ENCODE measurements around the gene SUGCT. TPM values are rescaled to one million over a fixed set of nuclear protein-coding genes. Genes with fewer than 3 reads are reported as not detected.
"Not testable (repeated sequence)": the region's sequence is repeated elsewhere in the genome, so short reads cannot be mapped to it uniquely, and the experiment has no call there.

Gene SUGCT
- total RNA-seq, 2 experiments from 2014 or later = 2.3 to 2.9 TPM

DNA sequence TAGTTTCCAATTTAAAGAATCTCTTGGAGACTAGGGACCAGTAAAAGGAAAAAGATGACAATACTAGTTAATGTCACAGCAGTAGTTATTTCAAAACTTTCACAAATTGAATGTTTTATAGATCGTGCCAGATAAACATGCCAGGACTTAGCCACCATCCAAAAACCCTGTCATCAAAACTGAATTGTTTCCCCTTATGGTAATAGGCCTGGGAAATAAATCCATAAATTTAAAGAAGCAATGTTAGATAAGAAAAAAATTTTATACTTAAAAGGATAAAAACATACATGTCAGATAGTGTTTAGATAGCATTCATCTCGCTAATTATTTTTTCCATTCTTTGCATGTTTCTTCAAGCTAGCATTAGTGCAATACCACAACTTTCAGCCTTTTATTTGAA, 71.2 kb downstream of the SUGCT start:
- DNase-seq = no peak
- Mint-ChIP-seq H3K9me3 (no peaks in the 10 kb centered on the region), H3K27me3 (no peaks in the 10 kb centered on the region), H3K4me1 (no peaks in the 10 kb centered on the region), H3K4me3 (no peak overlapping the region), H3K27ac (no peak overlapping the region), H3K36me3 (no peaks in the 10 kb centered on the region)

DNA sequence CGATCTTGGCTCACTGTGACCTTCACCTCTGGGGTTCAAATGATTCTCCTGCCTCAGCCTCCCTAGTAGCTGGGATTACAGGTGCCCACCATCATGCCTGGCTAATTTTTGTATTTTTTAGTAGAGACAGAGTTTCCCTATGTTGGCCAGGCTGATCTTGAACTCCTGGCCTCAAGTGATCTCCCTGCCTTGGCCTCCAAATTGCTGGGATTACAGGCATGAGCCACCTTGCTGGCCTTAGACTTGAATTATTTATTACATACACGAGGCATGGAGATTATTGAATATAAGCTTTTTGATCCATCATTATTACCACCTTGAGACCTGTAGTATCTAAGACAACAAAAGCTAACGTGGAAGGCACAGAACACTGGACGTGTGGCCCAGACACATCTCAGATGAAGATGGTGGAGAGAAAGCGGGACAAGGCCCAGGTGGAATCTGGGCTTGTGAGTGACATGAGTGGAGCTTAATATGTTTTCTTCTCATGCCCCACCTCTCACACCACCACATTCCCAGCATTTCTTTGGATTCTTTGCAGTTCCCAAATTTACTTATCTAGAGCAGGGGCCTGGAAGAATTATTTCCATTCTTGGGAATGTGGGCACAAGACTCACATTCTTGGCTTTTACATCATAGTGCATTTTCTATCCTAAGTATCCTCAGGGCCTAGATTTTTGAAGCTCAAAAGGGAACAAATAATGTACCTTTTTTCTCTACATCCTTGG, 76.6 kb downstream of the SUGCT start:
- Mint-ChIP-seq H3K27ac (no peak overlapping the region), H3K4me3 (no peak overlapping the region), H3K36me3 (no peaks in the 10 kb centered on the region), H3K9me3 (no peaks in the 10 kb centered on the region), H3K4me1 (no peaks in the 10 kb centered on the region), H3K27me3 (no peaks in the 10 kb centered on the region)
- DNase-seq = no peak

GRCh38 chr7:40213291-40213690, 78.5 kb downstream of the SUGCT start:
- no peaks in the 10 kb centered on the region for H3K4me1 Mint-ChIP-seq
- DNase-seq = no peak
- no peak overlapping the region for H3K4me3 Mint-ChIP-seq
- peaks cover 5% of the 10 kb centered on the region for H3K36me3 Mint-ChIP-seq
- H3K9me3 Mint-ChIP-seq = peaks cover 1% of the 10 kb centered on the region
- no peak overlapping the region for H3K27ac Mint-ChIP-seq
- no peaks in the 10 kb centered on the region for H3K27me3 Mint-ChIP-seq

DNA sequence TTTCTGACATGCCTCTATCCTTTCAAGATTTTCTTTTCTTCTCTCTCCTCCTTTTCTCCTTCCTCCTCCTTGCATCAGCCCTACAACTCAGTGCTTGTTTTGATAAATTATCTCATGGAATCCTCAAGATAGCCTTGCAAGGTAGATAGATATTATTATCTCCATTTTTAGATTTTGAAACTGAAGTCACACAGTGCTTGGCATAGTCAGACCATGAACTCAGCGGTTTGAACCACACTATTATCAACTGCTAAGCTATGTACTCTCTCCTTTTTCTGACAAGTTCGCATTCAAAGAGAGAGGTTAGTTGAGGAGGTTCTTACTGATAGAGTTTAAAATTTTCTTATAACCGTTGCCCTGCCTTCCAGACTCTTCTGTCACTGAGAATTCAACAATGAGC, 79.1 kb downstream of the SUGCT start:
- DNase-seq = no peak
- Mint-ChIP-seq H3K36me3 (peaks cover 5% of the 10 kb centered on the region), H3K4me1 (no peaks in the 10 kb centered on the region), H3K9me3 (peaks cover 1% of the 10 kb centered on the region), H3K4me3 (no peak overlapping the region), H3K27ac (no peak overlapping the region), H3K27me3 (no peaks in the 10 kb centered on the region)

DNA sequence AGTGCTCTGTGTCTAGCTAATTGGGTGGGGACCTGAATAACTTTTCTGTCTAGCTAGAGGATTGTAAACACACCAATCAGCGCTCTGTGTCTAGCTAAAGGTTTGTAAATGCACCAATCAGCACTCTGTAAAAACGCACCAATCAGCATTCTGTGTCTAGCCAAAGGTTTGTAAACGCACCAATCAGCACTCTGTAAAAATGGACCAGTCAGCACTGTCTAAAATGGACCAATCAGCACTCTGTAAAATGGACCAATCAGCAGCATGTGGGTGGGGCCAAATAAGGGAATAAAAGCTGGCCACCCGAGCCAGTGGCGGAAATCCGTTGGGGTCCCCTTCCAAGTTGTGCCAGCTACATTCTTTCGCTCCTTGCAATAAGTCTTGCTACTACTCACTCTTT, 83.8 kb downstream of the SUGCT start:
- not testable (repeated sequence) for H3K9me3 Mint-ChIP-seq, H3K27me3 Mint-ChIP-seq, DNase-seq, H3K27ac Mint-ChIP-seq, H3K4me1 Mint-ChIP-seq, H3K4me3 Mint-ChIP-seq, H3K36me3 Mint-ChIP-seq

DNA sequence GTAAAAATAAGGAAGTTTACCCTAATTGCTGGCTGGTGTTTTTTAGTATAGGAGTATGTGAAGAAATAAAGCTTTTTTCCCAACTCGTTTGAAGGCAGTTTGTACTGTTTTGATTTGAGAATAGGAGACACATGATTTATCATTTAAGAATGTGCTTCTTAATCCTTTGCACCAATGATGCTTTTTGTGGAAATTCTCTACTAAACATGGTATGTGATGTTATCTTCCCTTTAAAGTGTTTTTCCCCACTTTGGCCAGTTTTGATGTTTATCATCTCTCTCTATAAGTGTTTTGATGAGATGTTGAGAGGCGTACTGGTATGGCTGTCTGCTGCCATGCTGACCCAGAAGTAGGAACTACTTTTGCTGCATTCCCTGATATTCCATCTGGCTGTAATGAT, 85.1 kb downstream of the SUGCT start:
- no peak for DNase-seq
- H3K27ac Mint-ChIP-seq = no peak overlapping the region
- no peaks in the 10 kb centered on the region for H3K4me1 Mint-ChIP-seq
- no peak overlapping the region for H3K4me3 Mint-ChIP-seq
- no peaks in the 10 kb centered on the region for H3K27me3 Mint-ChIP-seq
- peaks cover 8% of the 10 kb centered on the region for H3K36me3 Mint-ChIP-seq
- H3K9me3 Mint-ChIP-seq = peaks cover 1% of the 10 kb centered on the region

GRCh38 chr7:40220421-40220911, 85.7 kb downstream of the SUGCT start:
- Mint-ChIP-seq H3K27me3 (no peaks in the 10 kb centered on the region), H3K27ac (no peak overlapping the region), H3K4me1 (no peaks in the 10 kb centered on the region), H3K9me3 (peaks cover 1% of the 10 kb centered on the region), H3K4me3 (no peak overlapping the region), H3K36me3 (peaks cover 8% of the 10 kb centered on the region)
- no peak for DNase-seq

- H3K4me1 Mint-ChIP-seq = no peaks in the 10 kb centered on the region
- H3K4me3 Mint-ChIP-seq = no peak overlapping the region
- peaks cover 8% of the 10 kb centered on the region for H3K36me3 Mint-ChIP-seq
- H3K27me3 Mint-ChIP-seq = no peaks in the 10 kb centered on the region
- no peak for DNase-seq
- no peak overlapping the region for H3K27ac Mint-ChIP-seq
- H3K9me3 Mint-ChIP-seq = peaks cover 1% of the 10 kb centered on the region
Measured at GRCh38 chr7:40221836-40222235, 87.0 kb downstream of the SUGCT start.

DNA sequence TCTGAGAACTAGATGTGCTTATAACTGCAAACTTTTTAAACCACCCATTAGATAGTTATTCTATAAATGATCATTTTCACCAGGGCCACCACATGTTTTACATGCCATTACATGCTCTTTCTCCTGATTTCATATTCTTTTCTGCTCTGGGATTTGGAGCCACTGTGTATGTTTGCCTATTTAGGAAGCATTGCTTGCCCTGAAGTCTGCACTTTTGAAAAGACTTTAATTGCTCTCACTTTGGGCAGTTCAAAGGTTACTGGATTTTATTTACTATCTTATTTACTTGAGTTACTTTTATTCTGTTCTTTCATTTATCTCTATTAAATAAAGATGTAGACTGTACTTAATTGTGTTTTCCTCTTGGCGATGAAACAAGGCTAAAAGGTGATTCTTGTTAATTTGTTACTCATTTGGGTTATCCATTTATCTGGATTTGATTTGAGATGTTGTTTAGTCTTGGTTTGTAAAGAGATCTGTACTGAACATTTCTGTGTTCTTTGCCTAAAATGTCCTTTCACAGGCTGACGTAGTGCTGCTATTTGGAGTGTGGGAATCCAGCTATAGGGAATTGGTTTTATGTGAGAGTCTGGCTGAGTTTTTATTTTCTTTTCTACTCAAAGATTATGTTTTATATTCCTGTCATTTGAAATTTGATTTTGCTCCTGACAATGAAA, 88.8 kb downstream of the SUGCT start:
- H3K27ac Mint-ChIP-seq = no peak overlapping the region
- H3K4me3 Mint-ChIP-seq = no peak overlapping the region

DNA sequence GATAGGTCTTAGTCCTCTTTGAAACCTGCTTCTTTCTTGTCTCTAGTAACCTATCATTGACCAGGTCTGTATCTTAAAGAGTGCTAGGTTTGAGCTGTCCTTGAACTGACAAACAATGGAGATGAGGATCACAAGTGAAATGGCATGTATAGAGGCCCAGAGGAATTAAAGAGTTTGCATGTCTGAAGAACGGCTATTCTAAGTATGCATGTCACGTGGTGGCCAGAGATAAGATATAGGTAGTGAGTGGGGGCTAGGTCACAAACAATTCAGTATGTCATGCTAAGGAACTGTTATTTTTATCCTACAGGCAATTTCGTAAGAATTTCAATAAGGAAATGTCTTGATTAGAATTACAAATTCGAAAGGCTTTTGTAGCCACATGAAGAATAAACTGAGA, 95.3 kb downstream of the SUGCT start:
- Mint-ChIP-seq H3K27me3 (no peaks in the 10 kb centered on the region), H3K4me1 (peaks cover 9% of the 10 kb centered on the region), H3K9me3 (no peaks in the 10 kb centered on the region), H3K36me3 (no peaks in the 10 kb centered on the region), H3K27ac (no peak overlapping the region), H3K4me3 (no peak overlapping the region)
- no peak for DNase-seq

More for the DNA sequence above, 88.8 kb downstream of the SUGCT start:
- no peak for DNase-seq
- Mint-ChIP-seq H3K4me1 (no peaks in the 10 kb centered on the region), H3K9me3 (no peaks in the 10 kb centered on the region), H3K27me3 (no peaks in the 10 kb centered on the region), H3K36me3 (peaks cover 4% of the 10 kb centered on the region)

- H3K36me3 Mint-ChIP-seq = no peaks in the 10 kb centered on the region
- no peak overlapping the region for H3K4me3 Mint-ChIP-seq
- H3K9me3 Mint-ChIP-seq = no peaks in the 10 kb centered on the region
- H3K27me3 Mint-ChIP-seq = no peaks in the 10 kb centered on the region
- no peak for DNase-seq
- H3K4me1 Mint-ChIP-seq = peaks cover 9% of the 10 kb centered on the region
- H3K27ac Mint-ChIP-seq = no peak overlapping the region
Measured at GRCh38 chr7:40231796-40232195, 97.0 kb downstream of the SUGCT start.

- peaks cover 9% of the 10 kb centered on the region for H3K4me1 Mint-ChIP-seq
- no peaks in the 10 kb centered on the region for H3K36me3 Mint-ChIP-seq
- no peak overlapping the region for H3K27ac Mint-ChIP-seq
- DNase-seq = no peak
- H3K9me3 Mint-ChIP-seq = no peaks in the 10 kb centered on the region
- H3K27me3 Mint-ChIP-seq = no peaks in the 10 kb centered on the region
- no peak overlapping the region for H3K4me3 Mint-ChIP-seq
Measured at GRCh38 chr7:40232242-40232893, 97.6 kb downstream of the SUGCT start.

DNA sequence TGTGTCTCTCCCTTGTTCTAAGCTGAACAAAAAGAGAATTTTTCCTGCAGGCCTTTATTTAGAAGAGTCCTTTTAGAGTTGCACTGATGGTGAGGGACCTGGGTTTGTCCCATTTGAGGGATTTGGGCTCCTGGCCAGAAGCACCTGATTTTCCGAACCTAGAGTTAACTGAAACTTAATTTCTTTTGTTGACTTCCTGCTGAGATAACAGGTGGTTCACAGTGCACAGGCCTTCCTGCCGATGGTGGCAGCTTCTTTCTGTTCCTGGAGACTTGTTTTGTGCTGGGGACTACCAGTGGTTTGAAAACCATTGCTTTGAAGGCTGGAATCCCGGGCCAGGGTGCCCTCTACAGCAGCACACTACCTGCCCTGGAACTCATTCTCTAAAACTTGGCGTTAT, 99.2 kb downstream of the SUGCT start:
- Mint-ChIP-seq H3K4me1 (peaks cover 9% of the 10 kb centered on the region), H3K9me3 (no peaks in the 10 kb centered on the region), H3K4me3 (no peak overlapping the region), H3K36me3 (no peaks in the 10 kb centered on the region), H3K27ac (no peak overlapping the region), H3K27me3 (no peaks in the 10 kb centered on the region)
- DNase-seq = no peak

- no peak overlapping the region for H3K27ac Mint-ChIP-seq
Measured at GRCh38 chr7:40234666-40235065, 99.9 kb downstream of the SUGCT start.

DNA sequence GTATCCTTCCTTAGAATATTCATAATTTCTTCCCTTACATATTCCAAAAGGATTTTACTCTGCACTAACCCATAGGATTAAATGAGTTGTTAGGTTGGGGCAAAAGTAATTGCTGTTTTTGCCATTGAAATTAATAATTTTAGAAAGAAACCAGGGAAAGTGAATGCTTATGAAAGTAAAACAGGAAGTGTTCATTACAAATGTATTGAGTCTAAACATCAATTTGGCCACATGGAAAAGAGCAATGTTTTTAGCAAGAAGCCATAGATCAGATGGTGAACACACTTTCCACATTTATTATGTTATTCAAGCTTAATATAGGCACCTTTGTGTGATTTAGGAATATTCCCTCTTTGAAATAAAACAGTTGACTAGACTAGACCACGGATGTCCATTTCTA, 102.9 kb downstream of the SUGCT start:
- Mint-ChIP-seq H3K36me3 (no peaks in the 10 kb centered on the region), H3K27ac (no peak overlapping the region), H3K27me3 (no peaks in the 10 kb centered on the region), H3K4me1 (peaks cover 6% of the 10 kb centered on the region), H3K4me3 (no peak overlapping the region), H3K9me3 (no peaks in the 10 kb centered on the region)
- no peak for DNase-seq

More at GRCh38 chr7:40234666-40235065, 99.9 kb downstream of the SUGCT start:
- Mint-ChIP-seq H3K4me1 (peaks cover 9% of the 10 kb centered on the region), H3K4me3 (no peak overlapping the region), H3K27me3 (no peaks in the 10 kb centered on the region), H3K9me3 (no peaks in the 10 kb centered on the region), H3K36me3 (no peaks in the 10 kb centered on the region)
- DNase-seq = no peak
